ENCODE results near the gene WDSUB1. TPM values are rescaled to one million over a fixed set of nuclear protein-coding genes. Genes with fewer than 3 reads are reported as not detected.
A peak's percentile ranks its signal among the peaks of the same experiment; 100 is the strongest.

The WDSUB1 gene
- total RNA-seq (2022) (6.5 and 7.3 TPM in 2 replicates), Bru-seq, nascent RNA (percentile 75 among the genes with signal in this experiment), BruChase-seq, experiment 1, labeled RNA remaining after a 6-hour chase (percentile 75 among the genes with signal in this experiment), BruChase-seq, experiment 2, labeled RNA remaining after a 2-hour chase (percentile 86 among the genes with signal in this experiment)
- long read RNA-seq, partial matches to known transcripts = 0 of 20 reads
- long read RNA-seq, other reads (novel, unspliced or antisense) = 14 of 20 reads

DNA sequence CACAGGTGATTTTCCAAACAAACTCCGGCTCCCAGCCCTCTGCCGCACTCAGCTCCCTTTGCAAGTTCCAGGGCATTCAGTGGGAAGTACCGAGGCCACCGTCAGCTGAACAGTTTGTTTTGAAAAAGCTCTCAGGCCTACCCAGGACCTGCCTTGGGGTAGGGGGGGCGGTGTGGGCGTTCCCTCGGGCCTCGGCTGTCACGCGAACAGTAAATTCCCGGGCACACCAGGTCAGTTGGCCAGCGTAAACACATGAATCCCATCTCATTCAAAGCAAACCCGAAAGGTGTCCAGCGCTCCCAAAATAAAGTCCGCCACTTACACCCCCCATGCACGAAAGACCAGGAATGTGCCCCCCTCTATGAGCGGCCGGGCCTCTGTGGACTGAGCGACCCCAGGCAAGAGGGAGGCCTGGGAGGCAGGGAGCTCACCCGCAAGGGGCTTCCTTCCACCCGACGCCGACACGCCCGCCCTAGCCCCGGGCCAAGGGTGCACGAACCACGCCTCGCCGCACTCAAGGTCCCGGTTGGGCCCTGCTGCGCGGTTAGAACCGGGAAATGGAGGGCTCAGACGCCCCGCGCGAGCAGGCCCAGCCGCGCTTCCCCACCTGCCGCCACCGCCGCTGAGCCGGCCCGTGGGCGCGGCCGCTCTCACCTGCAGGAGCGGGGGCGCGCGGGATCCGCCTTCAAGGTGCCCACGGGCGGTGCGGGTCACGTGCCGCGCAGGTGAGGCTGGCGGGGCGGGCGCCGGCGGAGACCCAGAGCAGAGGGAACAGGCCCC is at the start of gene WDSUB1:
WDSUB1 (minus strand) TSS at position 775 of the 780 bp plus-strand sequence. CDS start 3,634 bp downstream, outside the sequence.
- H3K27me3 Mint-ChIP-seq (ENCODE audit: insufficient read depth, unreplicated experiment) = no peaks in the 10 kb centered on the region
- no peak for TF ChIP-seq CTCF (IDR thresholded peaks at IDR 0.05; ENCODE audit: unreplicated experiment)
- peak within 1 kb of the TSS; percentile 69 for H3K27ac Mint-ChIP-seq (ENCODE audit: low read depth, unreplicated experiment)
- H3K4me3 Mint-ChIP-seq (ENCODE audit: unreplicated experiment) = peak within 1 kb of the TSS; percentile 85
- peaks cover 26% of the 10 kb centered on the region for H3K4me1 Mint-ChIP-seq (ENCODE audit: insufficient read depth, unreplicated experiment)
- BruUV-seq (replicated peaks) = no TSS peak
- ChIA-PET CTCF (interaction anchor here (0.6 to 1.0 kb wide), 3 partner anchors 22 to 536 kb away, joined by 3 to 5 read pairs (median 4); no protein-coding TSS in a partner anchor), POLR2A (interaction anchor here (0.7 to 3.2 kb wide), 23 partner anchors 9 to 427 kb away, joined by 3 to 23 read pairs (median 4); partner anchors contain the start of genes MARCHF7 and TANC1)
- peaks cover 25% of the 10 kb centered on the region for H3K36me3 Mint-ChIP-seq (ENCODE audit: insufficient read depth, unreplicated experiment)
- peak; percentile 60 for DNase-seq (ENCODE audit: unreplicated experiment)
- intact Hi-C loops (cut with micrococcal nuclease) = no loop called here
- no peaks in the 10 kb centered on the region for H3K9me3 Mint-ChIP-seq (ENCODE audit: unreplicated experiment)

DNA sequence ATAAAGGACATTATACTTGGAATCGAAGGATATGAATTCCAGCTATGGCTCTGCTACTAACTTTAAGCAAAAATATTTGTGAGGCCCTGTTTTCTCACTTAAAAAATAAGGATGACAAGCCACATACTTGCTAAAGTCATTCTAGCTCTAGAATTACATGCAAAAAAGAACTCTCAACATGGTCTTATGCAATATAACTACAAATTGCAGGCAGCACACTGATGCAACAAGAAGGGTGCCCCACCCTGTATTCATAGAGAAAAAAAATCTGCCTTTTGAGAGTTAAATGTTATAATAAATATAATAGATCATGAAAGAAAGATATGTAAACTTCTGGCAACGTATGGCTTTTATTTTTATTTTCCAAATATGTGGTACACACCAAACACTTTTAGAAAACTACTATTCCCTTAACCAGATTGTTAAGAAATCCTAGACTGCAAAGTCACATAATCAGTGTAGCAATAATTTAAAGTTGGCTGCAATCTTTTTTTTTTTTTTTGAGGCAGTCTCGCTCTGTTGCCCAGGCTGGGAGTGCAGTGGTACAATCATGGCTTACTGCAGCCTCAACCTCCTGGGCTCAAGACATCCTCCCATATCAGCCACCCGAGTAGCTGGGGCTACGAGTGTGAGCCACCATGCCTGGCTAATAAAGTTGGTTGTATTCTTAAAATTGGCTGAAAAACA is 40.2 kb upstream of the WDSUB1 start:
- POLR2A ChIA-PET = interaction anchor here (0.6 to 1.5 kb wide), 10 partner anchors 9 to 945 kb away, joined by 3 to 10 read pairs (median 3); partner anchors contain the start of genes BAZ2B and WDSUB1

DNA sequence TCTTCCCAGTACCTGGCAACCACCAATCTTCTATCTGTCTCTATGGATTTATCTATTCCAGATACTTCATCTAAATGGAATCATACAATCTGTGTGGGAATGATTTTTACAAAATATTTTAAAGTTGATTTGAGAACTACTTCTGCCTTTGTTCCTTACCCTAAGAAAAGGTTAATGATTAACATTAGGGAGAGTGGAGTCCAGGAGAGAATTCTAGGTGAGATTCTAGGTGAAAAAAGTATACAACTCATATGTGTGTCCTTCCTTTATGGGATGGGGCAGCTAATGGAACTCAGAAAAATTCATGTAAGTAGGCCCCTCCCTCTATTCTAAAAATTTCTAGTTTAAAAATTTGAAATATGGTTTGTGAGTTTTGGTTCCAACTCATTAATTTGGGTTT is 35.9 kb upstream of the WDSUB1 start:
- no peaks in the 10 kb centered on the region for H3K9me3 Mint-ChIP-seq (ENCODE audit: unreplicated experiment)
- CTCF ChIA-PET = interaction anchor here (0.8 kb wide), 1 partner anchor 39 kb away, joined by 3 read pairs; no protein-coding TSS in a partner anchor
- no peak for TF ChIP-seq CTCF (IDR thresholded peaks at IDR 0.05; ENCODE audit: unreplicated experiment)
- no peak overlapping the region for H3K4me3 Mint-ChIP-seq (ENCODE audit: unreplicated experiment)
- H3K36me3 Mint-ChIP-seq (ENCODE audit: insufficient read depth, unreplicated experiment) = peaks cover 69% of the 10 kb centered on the region
- H3K27ac Mint-ChIP-seq (ENCODE audit: low read depth, unreplicated experiment) = no peak overlapping the region
- POLR2A ChIA-PET = no interaction called here
- BruUV-seq (replicated peaks) = no TSS peak
- H3K4me1 Mint-ChIP-seq (ENCODE audit: insufficient read depth, unreplicated experiment) = peaks cover 6% of the 10 kb centered on the region
- intact Hi-C loops (cut with micrococcal nuclease) = no loop called here
- no peaks in the 10 kb centered on the region for H3K27me3 Mint-ChIP-seq (ENCODE audit: insufficient read depth, unreplicated experiment)
- no peak for DNase-seq (ENCODE audit: unreplicated experiment)

More for the DNA sequence above, 40.2 kb upstream of the WDSUB1 start:
- Mint-ChIP-seq H3K36me3 (ENCODE audit: insufficient read depth, unreplicated experiment) (peaks cover 57% of the 10 kb centered on the region), H3K4me1 (ENCODE audit: insufficient read depth, unreplicated experiment) (peaks cover 6% of the 10 kb centered on the region), H3K27ac (ENCODE audit: low read depth, unreplicated experiment) (peak overlapping the region; percentile 72), H3K27me3 (ENCODE audit: insufficient read depth, unreplicated experiment) (no peaks in the 10 kb centered on the region), H3K9me3 (ENCODE audit: unreplicated experiment) (no peaks in the 10 kb centered on the region), H3K4me3 (ENCODE audit: unreplicated experiment) (no peak overlapping the region)
- intact Hi-C loops (cut with micrococcal nuclease) = no loop called here
- DNase-seq (ENCODE audit: unreplicated experiment) = peak; percentile 81
- CTCF ChIA-PET = interaction anchor here (0.7 kb wide), 1 partner anchor 93 kb away, joined by 3 read pairs; no protein-coding TSS in a partner anchor
- no peak for TF ChIP-seq CTCF (IDR thresholded peaks at IDR 0.05; ENCODE audit: unreplicated experiment)
- no TSS peak for BruUV-seq (replicated peaks)
